Endothelial cell of umbilical vein (primary cell): ENCODE measurements around the gene KCNMA1. TPM values are rescaled to one million over a fixed set of nuclear protein-coding genes. Genes with fewer than 3 reads are reported as not detected.

Experiments
- BruUV-seq: library from RNA; stranded (reverse); fragments of 400-500 nt; replicated peaks from 2 replicates; lab custom pipeline; 2021; lab: Mats Ljungman, UMichigan
- CTCF ChIA-PET: fragments of 300-600, 350-600 bp; sonication (Branson Sonifier 250); formaldehyde crosslinking; loops from one replicate; lab custom pipeline; 2021; ENCODE audit warnings: antibody characterized with exemption, inconsistent platforms; lab: Charles Lee
- POLR2A ChIA-PET: fragments of 300-600, 350-600 bp; sonication (Branson Sonifier 250); formaldehyde crosslinking; loops from one replicate; lab custom pipeline; 2021; ENCODE audit warnings: antibody characterized with exemption, inconsistent platforms; lab: Charles Lee
- DNase-seq: peaks from one replicate; pipeline ENCODE4 v3.0.0-alpha.2; 2011; ENCODE audit warnings: low read depth, low spot score
- FAIRE-seq: peaks from 2 replicates; lab custom pipeline; 2011; peaks lifted over from hg19 to GRCh38; lab: Jason Lieb, UNC
- H2AFZ ChIP-seq: 2 replicates; pipeline ENCODE4 v1.6.0; 2012; ENCODE audit warnings: low read depth, low read length, control low read depth, inconsistent platforms
- H3K27ac ChIP-seq: 2 replicates; pipeline ENCODE4 v1.5.1; 2011; ENCODE audit warnings: low read depth, mild to moderate bottlenecking, control low read depth, low read length, moderate library complexity; ENCODE audit not compliant: insufficient read depth
- H3K27me3 ChIP-seq, 2 experiments: 2 replicates each; pipeline versions ENCODE4 v1.6.0 to v1.6.1; 2011; ENCODE audit warnings: low read length in 2 of 2, mixed read lengths in 1 of 2; ENCODE audit not compliant: control insufficient read depth in 2 of 2, insufficient read depth in 2 of 2
- H3K36me3 ChIP-seq, 2 experiments: 2 replicates in 1 of 2; 3 replicates in 1 of 2; pipeline ENCODE4 v1.5.1; 2011; ENCODE audit warnings: low read length in 2 of 2, mild to moderate bottlenecking in 1 of 2, moderate library complexity in 1 of 2; ENCODE audit not compliant: control insufficient read depth in 2 of 2, insufficient read depth in 2 of 2; ENCODE audit errors: extremely low read depth in 1 of 2
- H3K4me1 ChIP-seq: 3 replicates; pipeline ENCODE4 v1.5.1; 2011; ENCODE audit warnings: mild to moderate bottlenecking, low read length; ENCODE audit not compliant: control insufficient read depth, insufficient read depth; ENCODE audit errors: extremely low read depth
- H3K4me2 ChIP-seq: 2 replicates; pipeline ENCODE4 v1.6.1; 2011; ENCODE audit warnings: low read length, control low read depth, mixed read lengths; ENCODE audit not compliant: insufficient read depth
- H3K4me3 ChIP-seq, 3 experiments: fragments of 200-600 bp in 1 of 3; sonication (generic), shearing (Covaris generic) in 1 of 3; replicated peaks in 1 of 3; 2 replicates each; pipeline ENCODE4 v1.5.1; 2011 to 2016; ENCODE audit warnings: control low read depth in 3 of 3, low read length in 3 of 3, mild to moderate bottlenecking in 2 of 3, inconsistent platforms in 1 of 3, low read depth in 1 of 3, moderate library complexity in 1 of 3; ENCODE audit not compliant: insufficient read depth in 1 of 3
- H3K79me2 ChIP-seq: 2 replicates; pipeline ENCODE4 v1.6.0; 2012; ENCODE audit warnings: low read length, inconsistent platforms; ENCODE audit not compliant: control insufficient read depth, insufficient read depth
- H3K9ac ChIP-seq: replicated peaks from 2 replicates; pipeline ENCODE3; 2011; ENCODE audit warnings: low read length, control low read depth; ENCODE audit not compliant: insufficient read depth; ENCODE audit errors: extremely low read depth
- H3K9me1 ChIP-seq: replicated peaks from 3 replicates; pipeline ENCODE4 v1.6.0; 2011; ENCODE audit warnings: mild to moderate bottlenecking, low read length; ENCODE audit not compliant: control insufficient read depth, insufficient read depth; ENCODE audit errors: extremely low read depth
- H3K9me3 ChIP-seq: replicated peaks from 2 replicates; pipeline ENCODE4 v1.5.1; 2012; ENCODE audit warnings: low read length, inconsistent platforms; ENCODE audit not compliant: control insufficient read depth, insufficient read depth
- H4K20me1 ChIP-seq: replicated peaks from 2 replicates; pipeline ENCODE3; 2011; ENCODE audit warnings: mild to moderate bottlenecking, low read length; ENCODE audit not compliant: control insufficient read depth, insufficient read depth; ENCODE audit errors: extremely low read depth
- CTCF ChIP-seq, 2 donors: IDR thresholded peaks; 1 replicate in 1 of 2; 2 replicates in 1 of 2; pipeline ENCODE4 v1.5.1; 2011; ENCODE audit warnings: low read length in 2 of 2, mild to moderate bottlenecking in 2 of 2, moderate library complexity in 2 of 2, control low read depth in 1 of 2, inconsistent platforms in 1 of 2, low read depth in 1 of 2; ENCODE audit not compliant: insufficient read depth in 1 of 2; ENCODE audit errors: extremely low read depth in 1 of 2
- EZH2 ChIP-seq: IDR thresholded peaks from 2 replicates; pipeline ENCODE4 v1.6.1; 2012; ENCODE audit warnings: borderline replicate concordance, low read depth, mild to moderate bottlenecking, moderate library complexity, low read length, inconsistent platforms; ENCODE audit not compliant: severe bottlenecking
- FOS ChIP-seq: IDR thresholded peaks from 2 replicates; pipeline ENCODE4 v1.6.1; 2011; ENCODE audit warnings: mild to moderate bottlenecking, low read length, moderate library complexity, borderline replicate concordance; ENCODE audit not compliant: insufficient read depth
- GATA2 ChIP-seq: IDR thresholded peaks from 2 replicates; pipeline ENCODE4 v1.7.0; 2011; ENCODE audit warnings: low read depth, mild to moderate bottlenecking, moderate library complexity, mixed read lengths, low read length; ENCODE audit not compliant: insufficient read length, insufficient read depth
- JUN ChIP-seq: IDR thresholded peaks from 2 replicates; pipeline ENCODE4 v1.6.1; 2011; ENCODE audit warnings: borderline replicate concordance, low read depth; ENCODE audit not compliant: insufficient read length, insufficient read depth
- MYC ChIP-seq: IDR thresholded peaks from one replicate; pipeline ENCODE4 v1.6.1; 2011; ENCODE audit warnings: mild to moderate bottlenecking, low read depth, low read length
- POLR2A ChIP-seq: IDR thresholded peaks from 2 replicates; pipeline ENCODE4 v1.6.1; 2012; ENCODE audit warnings: low read depth, mild to moderate bottlenecking, control low read depth, low read length
- POLR2AphosphoS5 ChIP-seq: IDR thresholded peaks from 2 replicates; pipeline ENCODE4 v1.6.1; 2012; ENCODE audit warnings: low read depth, mild to moderate bottlenecking, control low read depth, low read length, moderate library complexity; ENCODE audit not compliant: insufficient read depth
- dilution Hi-C: fragments of 300-500 bp; cut with MboI; formaldehyde crosslinking; loops from one replicate; pipeline ENCODE4 v1.15.0; 2019; ENCODE audit warnings: low sequenced_read_pairs; ENCODE audit not compliant: extremely low pct_ligation_motif_present
- intact Hi-C: fragments of 100-400 bp; cut with micrococcal nuclease; formaldehyde crosslinking; loops from one replicate; pipeline ENCODE4 v1.10.0; 2022
- polyA plus RNA-seq, 4 experiments: library from polyadenylated mRNA; depleted of rRNA in 3 of 4; stranded (reverse) in 3 of 4; unstranded in 1 of 4; fragments of >200 nt; gene quantifications; 2 replicates each; pipeline versions ENCODE4 v1.2.1 to v1.2.3, GENCODE V29; 2011 to 2012; ENCODE audit warnings: missing spikeins in 1 of 4
- total RNA-seq: library from RNA; stranded (reverse); gene quantifications from 2 replicates; pipeline ENCODE4 v1.2.3, GENCODE V29; 2021
- TF ChIP-seq, protein P1 (sequence below): IDR thresholded peaks from 2 replicates; pipeline ENCODE4 v1.6.1; 2011; ENCODE audit not compliant: insufficient read depth, insufficient read length

KCNMA1 gene
- total and polyA plus RNA-seq, 2 donors (not counting 3 experiments of a cell fraction or from before 2014, with no cell fraction given) = 0.10 to 0.82 TPM

DNA sequence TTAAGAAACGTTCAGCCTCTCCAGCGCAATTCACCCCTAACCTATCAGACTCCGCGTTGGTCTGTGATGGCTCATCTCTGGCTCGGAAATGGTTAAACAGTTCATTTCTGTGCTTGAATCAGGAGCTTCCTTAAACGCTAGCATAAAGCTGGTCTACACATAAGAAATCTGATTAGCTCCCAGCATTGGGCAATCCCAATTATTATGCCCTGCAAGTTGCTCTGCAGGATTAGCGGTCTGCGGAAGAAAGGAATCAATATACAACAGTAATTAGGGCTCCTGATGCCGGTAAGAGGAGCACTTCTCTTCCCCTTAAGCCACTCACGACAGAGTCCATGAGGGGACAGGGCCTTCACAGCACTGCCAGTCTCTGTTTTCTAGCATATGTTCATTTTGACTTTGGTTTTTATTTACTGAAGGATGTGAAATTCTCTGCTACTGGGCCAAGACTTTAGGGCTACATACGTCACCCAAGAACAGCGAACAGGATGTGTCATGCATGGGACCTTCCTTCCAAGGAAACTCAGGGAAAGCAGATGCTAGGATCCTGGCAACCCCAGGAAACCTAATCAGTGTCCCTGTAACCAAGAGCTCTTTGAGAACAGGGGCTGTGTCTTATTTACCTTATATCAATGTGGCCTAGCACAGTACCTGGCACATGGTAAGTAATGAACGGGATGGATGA, 324.4 kb downstream of the KCNMA1 start:
- intact Hi-C loops (no loop called here), dilution Hi-C loops (no loop called here)
- H2AFZ ChIP-seq = no peak overlapping the region
- POLR2A ChIA-PET = no interaction called here
- H3K27me3 ChIP-seq = no peaks in the 10 kb centered on the region
- H3K9ac ChIP-seq = no peak overlapping the region
- no peak for TF ChIP-seq POLR2A
- TF ChIP-seq GATA2 = no peak
- TF ChIP-seq, protein P1, sequence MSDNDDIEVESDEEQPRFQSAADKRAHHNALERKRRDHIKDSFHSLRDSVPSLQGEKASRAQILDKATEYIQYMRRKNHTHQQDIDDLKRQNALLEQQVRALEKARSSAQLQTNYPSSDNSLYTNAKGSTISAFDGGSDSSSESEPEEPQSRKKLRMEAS = no peak
- TF ChIP-seq FOS = no peak
- no peak for TF ChIP-seq CTCF (IDR thresholded peaks at IDR 0.05; ENCODE audit: extremely low read depth in 1 of 2, insufficient read depth in 1 of 2, low read depth in 1 of 2, low read length in 2 of 2)
- TF ChIP-seq MYC = no peak
- TF ChIP-seq EZH2 = no peak
- no peak for TF ChIP-seq POLR2AphosphoS5
- no peak for TF ChIP-seq JUN
- H3K4me1 ChIP-seq = no peaks in the 10 kb centered on the region
- no peaks in the 10 kb centered on the region for H3K9me3 ChIP-seq
- no peak overlapping the region for H3K4me2 ChIP-seq
- no TSS peak for BruUV-seq
- no peaks in the 10 kb centered on the region for H3K9me1 ChIP-seq
- H4K20me1 ChIP-seq = no peaks in the 10 kb centered on the region
- FAIRE-seq (no peak), DNase-seq (no peak)
- no peak overlapping the region for H3K4me3 ChIP-seq
- H3K79me2 ChIP-seq = no peaks in the 10 kb centered on the region
- no peak overlapping the region for H3K27ac ChIP-seq
- CTCF ChIA-PET = no interaction called here
- no peaks in the 10 kb centered on the region for H3K36me3 ChIP-seq
